Measurements from ENCODE around the gene SH2D4B.

SH2D4B gene

GRCh38 chr10:80516506-80517075 lies 21.1 kb upstream of the SH2D4B start:
- Mint-ChIP-seq H3K36me3 (ENCODE audit: low read depth) (peaks cover 67% of the 10 kb centered on the region), H3K4me1 (peaks cover 47% of the 10 kb centered on the region), H3K9me3 (no peaks in the 10 kb centered on the region), H3K4me3 (no peak overlapping the region), H3K27me3 (ENCODE audit: low read depth, poor library complexity) (no peaks in the 10 kb centered on the region), H3K27ac (peak overlapping the region; percentile 91)
- DNase-seq = no peak
- no peak for TF ChIP-seq CTCF (IDR thresholded peaks at IDR 0.05)

- H3K4me3 Mint-ChIP-seq = no peak overlapping the region
- peaks cover 37% of the 10 kb centered on the region for H3K4me1 Mint-ChIP-seq
- no peak for TF ChIP-seq CTCF (IDR thresholded peaks at IDR 0.05)
- H3K27me3 Mint-ChIP-seq (ENCODE audit: low read depth, poor library complexity) = no peaks in the 10 kb centered on the region
- H3K36me3 Mint-ChIP-seq (ENCODE audit: low read depth) = peaks cover 57% of the 10 kb centered on the region
- peak overlapping the region; percentile 91 for H3K27ac Mint-ChIP-seq
- H3K9me3 Mint-ChIP-seq = no peaks in the 10 kb centered on the region
- DNase-seq = no peak
Measured at GRCh38 chr10:80517416-80518142, 20.1 kb upstream of the SH2D4B start.

- Mint-ChIP-seq H3K9me3 (no peaks in the 10 kb centered on the region), H3K27ac (peak overlapping the region; percentile 71), H3K36me3 (ENCODE audit: low read depth) (peaks cover 51% of the 10 kb centered on the region), H3K4me1 (peaks cover 37% of the 10 kb centered on the region), H3K4me3 (no peak overlapping the region), H3K27me3 (ENCODE audit: low read depth, poor library complexity) (no peaks in the 10 kb centered on the region)
- DNase-seq = no peak
- TF ChIP-seq CTCF (IDR thresholded peaks at IDR 0.05) = no peak
Measured at GRCh38 chr10:80518143-80518806, 19.4 kb upstream of the SH2D4B start.

GRCh38 chr10:80518807-80519360 lies 18.8 kb upstream of the SH2D4B start:
- peak overlapping the region; percentile 71 for H3K27ac Mint-ChIP-seq
- DNase-seq = no peak
- H3K27me3 Mint-ChIP-seq (ENCODE audit: low read depth, poor library complexity) = no peaks in the 10 kb centered on the region
- H3K9me3 Mint-ChIP-seq = no peaks in the 10 kb centered on the region
- peaks cover 50% of the 10 kb centered on the region for H3K36me3 Mint-ChIP-seq (ENCODE audit: low read depth)
- TF ChIP-seq CTCF (IDR thresholded peaks at IDR 0.05) = no peak
- peaks cover 41% of the 10 kb centered on the region for H3K4me1 Mint-ChIP-seq
- no peak overlapping the region for H3K4me3 Mint-ChIP-seq

- no peak overlapping the region for H3K4me3 Mint-ChIP-seq
- no peaks in the 10 kb centered on the region for H3K9me3 Mint-ChIP-seq
- peaks cover 46% of the 10 kb centered on the region for H3K4me1 Mint-ChIP-seq
- H3K36me3 Mint-ChIP-seq (ENCODE audit: low read depth) = peaks cover 38% of the 10 kb centered on the region
- no peak for TF ChIP-seq CTCF (IDR thresholded peaks at IDR 0.05)
- DNase-seq = no peak
- no peaks in the 10 kb centered on the region for H3K27me3 Mint-ChIP-seq (ENCODE audit: low read depth, poor library complexity)
- H3K27ac Mint-ChIP-seq = peak overlapping the region; percentile 60
Measured at GRCh38 chr10:80519936-80520650, 17.6 kb upstream of the SH2D4B start.

Measured in nephron progenitor cell (in vitro differentiated cells).